ENCODE data around the gene MAP4K2. TPM values are rescaled to one million over a fixed set of nuclear protein-coding genes. Genes with fewer than 3 reads are reported as not detected.

The MAP4K2 gene
- total RNA-seq, 1 experiment from 2014 or later: 24.7 TPM

GRCh38 chr11:64831411-64831891 lies 28.4 kb upstream of the MAP4K2 start:
- H3K9me3 ChIP-seq (ENCODE audit: control insufficient read depth, low read depth, low read length): no peaks in the 10 kb centered on the region
- H3K18ac ChIP-seq (ENCODE audit: insufficient read length, low read depth, low read length): no peak overlapping the region
- H3K23ac ChIP-seq (ENCODE audit: insufficient read length, low read depth, low read length): no peak overlapping the region
- no peaks in the 10 kb centered on the region for H3K27me3 ChIP-seq (ENCODE audit: insufficient read depth, low read length)
- Mint-ChIP-seq H3K4me3 (no peak overlapping the region), H3K4me1 (no peaks in the 10 kb centered on the region), H3K27ac (no peak overlapping the region; a peak in 1 of 7 replicates), H3K36me3 (ENCODE audit: insufficient read depth in 1 of 3, low read depth in 3 of 3) (peaks cover 0 to 45% (median 21%) of the 10 kb centered on the region in 3 experiments; a peak in 4 of 7 replicates), H3K27me3 (ENCODE audit: low read depth) (no peaks in the 10 kb centered on the region), H3K9me3 (no peaks in the 10 kb centered on the region)
- DNase-seq: no peak
- no peak overlapping the region for H2BK15ac ChIP-seq (ENCODE audit: low read depth, low read length)
- no peaks in the 10 kb centered on the region for H3K79me1 ChIP-seq (ENCODE audit: insufficient read depth, low read depth, low read length, poor library complexity, severe bottlenecking)
- H3K23me2 ChIP-seq (ENCODE audit: insufficient read length, low read depth, low read length, poor library complexity, severe bottlenecking): no peaks in the 10 kb centered on the region
- no peaks in the 10 kb centered on the region for H4K20me1 ChIP-seq (ENCODE audit: control insufficient read depth, insufficient read depth, insufficient read length)
- no peak overlapping the region for H3K56ac ChIP-seq (ENCODE audit: insufficient read length, low read depth, low read length)
- H2BK120ac ChIP-seq (ENCODE audit: low read depth, low read length, poor library complexity, severe bottlenecking): no peak overlapping the region
- no peak overlapping the region for H2BK12ac ChIP-seq (ENCODE audit: insufficient read length, low read depth, low read length)
- no peak overlapping the region for H2BK5ac ChIP-seq (ENCODE audit: insufficient read length, low read length)
- H3K9ac ChIP-seq (ENCODE audit: extremely low read depth, insufficient read length, low read length): no peak overlapping the region
- no peak overlapping the region for H3K4ac ChIP-seq (ENCODE audit: low read depth, low read length)
- no peak overlapping the region for H2AK5ac ChIP-seq (ENCODE audit: insufficient read length, low read length)
- no peak overlapping the region for H2BK20ac ChIP-seq (ENCODE audit: low read depth, low read length, poor library complexity, severe bottlenecking)
- no peaks in the 10 kb centered on the region for H3K4me1 ChIP-seq (ENCODE audit: insufficient read depth, low read length)
- H4K8ac ChIP-seq (replicated peaks; ENCODE audit: insufficient read length, low read depth, low read length): no peak overlapping the region
- H3T11ph ChIP-seq (ENCODE audit: low read length): no peak overlapping the region
- no peak overlapping the region for H4K91ac ChIP-seq (ENCODE audit: insufficient read length, low read depth, low read length)
- H3K4me2 ChIP-seq (ENCODE audit: insufficient read depth, insufficient read length, low read length): no peak overlapping the region
- no peak overlapping the region for H3K27ac ChIP-seq (ENCODE audit: insufficient read length, low read depth, low read length)
- no peak for TF ChIP-seq CTCF (conservative IDR thresholded peaks at IDR 0.05)
- no peak overlapping the region for H3K14ac ChIP-seq (ENCODE audit: insufficient read depth, low read length)
- H2AFZ ChIP-seq (ENCODE audit: low read length): no peak overlapping the region
- no peaks in the 10 kb centered on the region for H3K79me2 ChIP-seq (ENCODE audit: insufficient read depth, low read length)
- WGBS (ENCODE audit: extremely low coverage, insufficient read length, low lambda C conversion rate): no CpG with 5 or more reads among the region's 24 CpGs
- H4K5ac ChIP-seq (ENCODE audit: insufficient read length, low read depth, low read length): no peak overlapping the region

Data from H9 (cell line).